GM12878 (cell line): ENCODE measurements around the gene TRIM45. TPM values are rescaled to one million over a fixed set of nuclear protein-coding genes. Genes with fewer than 3 reads are reported as not detected.

Experiments used
- ATAC-seq: fragments of 200-7000 bp; cut with Tn5 transposase; 3 replicates; pipeline ENCODE4 v1.9.1; 2020; ENCODE audit warnings: mild to moderate bottlenecking, moderate library complexity
- BruUV-seq: library from RNA; stranded (reverse); fragments of 400-500 nt; replicated peaks from 2 replicates; lab custom pipeline; 2021; lab: Mats Ljungman, UMichigan
- CTCF ChIA-PET: fragments of 300-600 bp; sonication (Branson Sonifier 250); formaldehyde crosslinking; extraction: SDS; loops from one replicate; lab custom pipeline; 2021; ENCODE audit warnings: inconsistent platforms; lab: Yijun Ruan, JAX
- POLR2A ChIA-PET: fragments of 350-600 bp; formaldehyde crosslinking; extraction: SDS; loops from one replicate; lab custom pipeline; 2021; ENCODE audit warnings: inconsistent platforms; lab: Charles Lee
- RAD21 ChIA-PET: fragments of 300-600 bp; sonication (Branson Sonifier 250); formaldehyde crosslinking; loops from one replicate; lab custom pipeline; 2023; ENCODE audit warnings: antibody characterized with exemption; ENCODE audit not compliant: unreplicated experiment; lab: Charles Lee
- SMC1A ChIA-PET: fragments of 300-600 bp; sonication (Branson Sonifier 250); formaldehyde crosslinking; loops from one replicate; lab custom pipeline; 2023; ENCODE audit not compliant: unreplicated experiment, uncharacterized antibody; lab: Charles Lee
- DNase-seq: peaks from one replicate; pipeline ENCODE4 v3.0.0-alpha.2; 2011; ENCODE audit warnings: low read depth, low spot score
- FAIRE-seq: peaks from 3 replicates; lab custom pipeline; 2011; peaks lifted over from hg19 to GRCh38; lab: Jason Lieb, UNC
- H2AFZ ChIP-seq: 2 replicates; pipeline ENCODE4 v1.6.0; 2011; ENCODE audit warnings: low read depth, low read length, control low read depth; ENCODE audit not compliant: control insufficient read depth
- H3K27ac ChIP-seq: 2 replicates; pipeline ENCODE4 v1.5.1; 2011; ENCODE audit warnings: control low read depth; ENCODE audit not compliant: control insufficient read depth, insufficient read depth
- H3K27me3 ChIP-seq, 2 experiments: replicated peaks in 1 of 2; 2 replicates each; pipeline versions ENCODE4 v1.6.0 to v1.6.1; 2011; ENCODE audit warnings: low read length in 1 of 2; ENCODE audit not compliant: control insufficient read depth in 2 of 2, insufficient read depth in 2 of 2
- H3K36me3 ChIP-seq, 2 experiments: 2 replicates each; pipeline ENCODE4 v1.5.1; 2011; ENCODE audit warnings: low read length in 1 of 2; ENCODE audit not compliant: control insufficient read depth in 2 of 2, insufficient read depth in 2 of 2
- H3K4me1 ChIP-seq: 2 replicates; pipeline ENCODE4 v1.6.1; 2011; ENCODE audit warnings: mild to moderate bottlenecking, low read length, moderate library complexity, mixed read lengths; ENCODE audit not compliant: control insufficient read depth, insufficient read depth
- H3K4me2 ChIP-seq: 2 replicates; pipeline ENCODE4 v1.6.0; 2011; ENCODE audit warnings: control low read depth; ENCODE audit not compliant: control insufficient read depth, insufficient read depth
- H3K4me3 ChIP-seq: fragments of 200-600 bp; sonication (generic); 2 replicates; pipeline ENCODE4 v1.5.1; 2016
- H3K79me2 ChIP-seq: 2 replicates; pipeline ENCODE4 v1.6.0; 2011; ENCODE audit warnings: low read length; ENCODE audit not compliant: control insufficient read depth, insufficient read depth
- H3K9ac ChIP-seq: 2 replicates; pipeline ENCODE4 v1.8.0; 2011; ENCODE audit warnings: low read length, control low read depth, mixed read lengths; ENCODE audit not compliant: control insufficient read depth, insufficient read depth
- H3K9me3 ChIP-seq: replicated peaks from 3 replicates; pipeline ENCODE4 v1.5.1; 2011; ENCODE audit warnings: mild to moderate bottlenecking, low read length; ENCODE audit not compliant: control insufficient read depth, insufficient read depth
- H4K20me1 ChIP-seq: 2 replicates; pipeline ENCODE4 v1.6.0; 2011; ENCODE audit not compliant: control insufficient read depth, insufficient read depth
- ATF7 ChIP-seq: fragments of 450-650 bp; IDR thresholded peaks from 2 replicates; pipeline ENCODE4 v1.6.1; 2016; ENCODE audit warnings: low read depth, mild to moderate bottlenecking
- ELK1 ChIP-seq: IDR thresholded peaks from 2 replicates; pipeline ENCODE4 v1.6.1; 2012; ENCODE audit warnings: low read depth, low read length, improper control_type of control experiment
- IRF4 ChIP-seq: IDR thresholded peaks from 2 replicates; pipeline ENCODE4 v1.6.1; 2011; ENCODE audit warnings: low read depth, low read length
- MAX ChIP-seq: IDR thresholded peaks from 2 replicates; pipeline ENCODE4 v1.6.1; 2012; ENCODE audit warnings: low read depth, low read length, improper control_type of control experiment
- MEF2A ChIP-seq: IDR thresholded peaks from 2 replicates; pipeline ENCODE4 v1.6.1; 2011; ENCODE audit warnings: low read depth, mild to moderate bottlenecking, low read length, moderate library complexity; ENCODE audit not compliant: insufficient read depth
- RB1 ChIP-seq: fragments of 450-650 bp; formaldehyde crosslinking; IDR thresholded peaks from 2 replicates; pipeline ENCODE4 v1.6.1; 2017; ENCODE audit warnings: mild to moderate bottlenecking, borderline replicate concordance
- SP1 ChIP-seq: IDR thresholded peaks from one replicate; pipeline ENCODE4 v1.6.1; 2011; ENCODE audit warnings: low read depth, low read length
- WGBS: methylation state at CpG from one replicate; pipeline ENCODE4 v1.1.6; 2016; ENCODE audit warnings: low lambda C conversion rate; ENCODE audit not compliant: insufficient replicate concordance, insufficient coverage; ENCODE audit errors: missing lambda C conversion rate; 5-methylcytosine and 5-hydroxymethylcytosine counted together
- in situ Hi-C: fragments of 300-500 bp; cut with MboI; formaldehyde crosslinking; loops from 9 replicates; pipeline ENCODE4 v1.14.3; 2018; ENCODE audit warnings: mixed read lengths
- intact Hi-C: fragments of 100-400 bp; cut with micrococcal nuclease; formaldehyde crosslinking; loops from one replicate; pipeline ENCODE4 v1.14.2; 2022; ENCODE audit not compliant: unreplicated experiment
- polyA plus RNA-seq, 11 experiments: library from polyadenylated mRNA; depleted of rRNA in 4 of 11; unstranded in 6 of 11; stranded (reverse) in 5 of 11; fragments of >200 nt; fragmentation: Nextera tagmentation in 4 of 11; fragmentation: Illumina TruSeq in 1 of 11; extraction: Ambion mirVana in 4 of 11; extraction: Trizol in 1 of 11; gene quantifications; 1 replicate in 1 of 11; 2 replicates in 10 of 11; pipeline versions ENCODE4 v1.2.1 to v1.2.3, GENCODE V29; 2011 to 2016; ENCODE audit warnings: inconsistent platforms in 2 of 11, missing spikeins in 2 of 11, low read depth in 1 of 11
- total RNA-seq, 4 experiments: library from RNA; depleted of rRNA in 3 of 4; stranded (reverse); fragments of >200 nt in 3 of 4; fragmentation: Illumina TruSeq in 1 of 4; extraction: Trizol in 1 of 4; gene quantifications; 2 replicates each; pipeline versions ENCODE4 v1.2.1 to v1.2.3, GENCODE V29; 2013 to 2021
- TF ChIP-seq, protein P1 (sequence below): fragments of 450-650 bp; IDR thresholded peaks from 2 replicates; pipeline ENCODE4 v1.6.1; 2017; ENCODE audit warnings: mild to moderate bottlenecking
- TF ChIP-seq, protein P2 (sequence below): fragments of 450-650 bp; IDR thresholded peaks from 2 replicates; pipeline ENCODE4 v1.6.1; 2016; ENCODE audit warnings: mild to moderate bottlenecking, moderate library complexity, borderline replicate concordance
- TF ChIP-seq, protein P3 (sequence below): fragments of 450-650 bp; formaldehyde crosslinking; IDR thresholded peaks from 2 replicates; pipeline ENCODE4 v1.4.0; 2020; ENCODE audit warnings: mild to moderate bottlenecking, moderate library complexity

TRIM45 gene
- total and polyA plus RNA-seq, 10 of the 15 experiments (the other 5 are each of a cell fraction or from before 2014, with no cell fraction given), result 0.31 to 0.86 (median 0.46) TPM

DNA sequence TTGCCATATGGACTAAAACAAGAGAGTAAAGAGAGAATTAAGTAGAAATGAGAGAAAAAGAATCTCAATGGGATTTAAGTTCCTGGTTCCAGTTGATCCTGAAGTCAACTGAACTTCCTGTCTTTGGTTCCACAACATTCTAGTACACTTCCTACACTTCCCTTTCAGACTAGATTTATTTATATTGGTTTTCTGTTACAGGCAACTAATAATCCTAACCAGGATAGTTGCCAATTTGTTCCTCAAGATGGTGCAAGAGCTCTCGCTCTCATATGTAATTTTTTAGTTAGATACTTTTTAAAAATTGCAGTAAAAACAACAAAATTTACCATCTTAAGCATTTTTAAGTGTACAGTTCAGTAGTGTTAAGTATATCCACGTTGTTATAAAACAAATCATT is 28.8 kb upstream of the TRIM45 start (continued):
- TF ChIP-seq, protein P1, sequence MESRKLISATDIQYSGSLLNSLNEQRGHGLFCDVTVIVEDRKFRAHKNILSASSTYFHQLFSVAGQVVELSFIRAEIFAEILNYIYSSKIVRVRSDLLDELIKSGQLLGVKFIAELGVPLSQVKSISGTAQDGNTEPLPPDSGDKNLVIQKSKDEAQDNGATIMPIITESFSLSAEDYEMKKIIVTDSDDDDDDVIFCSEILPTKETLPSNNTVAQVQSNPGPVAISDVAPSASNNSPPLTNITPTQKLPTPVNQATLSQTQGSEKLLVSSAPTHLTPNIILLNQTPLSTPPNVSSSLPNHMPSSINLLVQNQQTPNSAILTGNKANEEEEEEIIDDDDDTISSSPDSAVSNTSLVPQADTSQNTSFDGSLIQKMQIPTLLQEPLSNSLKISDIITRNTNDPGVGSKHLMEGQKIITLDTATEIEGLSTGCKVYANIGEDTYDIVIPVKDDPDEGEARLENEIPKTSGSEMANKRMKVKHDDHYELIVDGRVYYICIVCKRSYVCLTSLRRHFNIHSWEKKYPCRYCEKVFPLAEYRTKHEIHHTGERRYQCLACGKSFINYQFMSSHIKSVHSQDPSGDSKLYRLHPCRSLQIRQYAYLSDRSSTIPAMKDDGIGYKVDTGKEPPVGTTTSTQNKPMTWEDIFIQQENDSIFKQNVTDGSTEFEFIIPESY, result no peak
- no peak for TF ChIP-seq SP1
- no peak for TF ChIP-seq ELK1
- TF ChIP-seq ATF7, result no peak
- no peak for TF ChIP-seq RB1
- TF ChIP-seq MAX, result no peak
- TF ChIP-seq MEF2A, result no peak

DNA sequence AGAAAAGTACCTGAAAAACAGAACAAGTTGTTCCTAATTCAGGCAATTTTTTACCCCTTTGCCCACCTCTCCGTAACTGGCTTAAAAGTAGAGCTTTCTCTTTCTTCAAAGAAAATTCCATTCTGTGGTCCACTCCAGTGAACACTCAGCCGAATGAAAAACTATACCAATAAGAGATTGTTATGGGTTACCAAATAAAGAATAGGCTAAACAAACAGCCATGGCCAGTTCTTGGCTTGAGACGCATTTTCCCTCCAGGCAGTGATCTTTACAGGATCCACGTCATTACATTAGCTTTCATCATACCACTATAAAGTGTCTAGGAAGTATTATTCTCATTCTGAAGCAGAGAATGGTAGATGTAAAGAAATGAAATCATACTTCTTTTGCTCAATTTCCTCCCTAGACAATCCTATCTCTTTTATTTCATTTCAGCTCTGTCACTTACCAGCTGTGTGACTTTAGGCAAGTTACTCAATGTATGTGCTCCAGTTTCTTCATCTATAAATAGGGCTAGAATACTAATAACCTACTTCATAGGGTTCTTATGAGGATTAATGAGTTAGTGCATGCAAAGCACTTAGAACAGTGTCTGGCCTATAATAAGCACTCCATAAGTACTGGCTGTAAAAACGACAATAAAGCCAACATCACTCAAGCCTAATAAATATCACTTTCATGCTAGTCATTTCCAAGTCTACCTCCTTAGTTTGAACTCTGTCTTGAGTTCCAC is 26.5 kb upstream of the TRIM45 start:
- ChIA-PET SMC1A (no interaction called here), RAD21 (no interaction called here), POLR2A (interaction anchor here (0.6 kb wide), 1 partner anchor 109 kb away, joined by 3 read pairs; no protein-coding TSS in a partner anchor), CTCF (interaction anchor here (1.3 kb wide), 1 partner anchor 19 kb away, joined by 6 read pairs; no protein-coding TSS in a partner anchor)
- no peak for FAIRE-seq
- Histone ChIP-seq H3K9ac (no peak overlapping the region), H3K27me3 (peaks cover 0 to 3% of the 10 kb centered on the region in 2 experiments; a peak in 1 of 4 replicates), H3K9me3 (no peaks in the 10 kb centered on the region; the same call in 1 of the 3 replicates), H3K4me1 (no peaks in the 10 kb centered on the region), H3K27ac (no peak overlapping the region), H3K4me3 (no peak overlapping the region), H3K36me3 (no peaks in the 10 kb centered on the region), H4K20me1 (no peaks in the 10 kb centered on the region), H2AFZ (no peak overlapping the region), H3K4me2 (no peak overlapping the region), H3K79me2 (no peaks in the 10 kb centered on the region)
- in situ Hi-C loops, result no loop called here
- intact Hi-C loops, result no loop called here
- 56% methylated on average over 5 of the region's 5 CpGs for WGBS
- ATAC-seq, result no peak
- no peak for DNase-seq
- no TSS peak for BruUV-seq
- no peak for TF ChIP-seq IRF4
- TF ChIP-seq, protein P2, sequence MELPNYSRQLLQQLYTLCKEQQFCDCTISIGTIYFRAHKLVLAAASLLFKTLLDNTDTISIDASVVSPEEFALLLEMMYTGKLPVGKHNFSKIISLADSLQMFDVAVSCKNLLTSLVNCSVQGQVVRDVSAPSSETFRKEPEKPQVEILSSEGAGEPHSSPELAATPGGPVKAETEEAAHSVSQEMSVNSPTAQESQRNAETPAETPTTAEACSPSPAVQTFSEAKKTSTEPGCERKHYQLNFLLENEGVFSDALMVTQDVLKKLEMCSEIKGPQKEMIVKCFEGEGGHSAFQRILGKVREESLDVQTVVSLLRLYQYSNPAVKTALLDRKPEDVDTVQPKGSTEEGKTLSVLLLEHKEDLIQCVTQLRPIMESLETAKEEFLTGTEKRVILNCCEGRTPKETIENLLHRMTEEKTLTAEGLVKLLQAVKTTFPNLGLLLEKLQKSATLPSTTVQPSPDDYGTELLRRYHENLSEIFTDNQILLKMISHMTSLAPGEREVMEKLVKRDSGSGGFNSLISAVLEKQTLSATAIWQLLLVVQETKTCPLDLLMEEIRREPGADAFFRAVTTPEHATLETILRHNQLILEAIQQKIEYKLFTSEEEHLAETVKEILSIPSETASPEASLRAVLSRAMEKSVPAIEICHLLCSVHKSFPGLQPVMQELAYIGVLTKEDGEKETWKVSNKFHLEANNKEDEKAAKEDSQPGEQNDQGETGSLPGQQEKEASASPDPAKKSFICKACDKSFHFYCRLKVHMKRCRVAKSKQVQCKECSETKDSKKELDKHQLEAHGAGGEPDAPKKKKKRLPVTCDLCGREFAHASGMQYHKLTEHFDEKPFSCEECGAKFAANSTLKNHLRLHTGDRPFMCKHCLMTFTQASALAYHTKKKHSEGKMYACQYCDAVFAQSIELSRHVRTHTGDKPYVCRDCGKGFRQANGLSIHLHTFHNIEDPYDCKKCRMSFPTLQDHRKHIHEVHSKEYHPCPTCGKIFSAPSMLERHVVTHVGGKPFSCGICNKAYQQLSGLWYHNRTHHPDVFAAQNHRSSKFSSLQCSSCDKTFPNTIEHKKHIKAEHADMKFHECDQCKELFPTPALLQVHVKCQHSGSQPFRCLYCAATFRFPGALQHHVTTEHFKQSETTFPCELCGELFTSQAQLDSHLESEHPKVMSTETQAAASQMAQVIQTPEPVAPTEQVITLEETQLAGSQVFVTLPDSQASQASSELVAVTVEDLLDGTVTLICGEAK, result no peak
- TF ChIP-seq, protein P3, sequence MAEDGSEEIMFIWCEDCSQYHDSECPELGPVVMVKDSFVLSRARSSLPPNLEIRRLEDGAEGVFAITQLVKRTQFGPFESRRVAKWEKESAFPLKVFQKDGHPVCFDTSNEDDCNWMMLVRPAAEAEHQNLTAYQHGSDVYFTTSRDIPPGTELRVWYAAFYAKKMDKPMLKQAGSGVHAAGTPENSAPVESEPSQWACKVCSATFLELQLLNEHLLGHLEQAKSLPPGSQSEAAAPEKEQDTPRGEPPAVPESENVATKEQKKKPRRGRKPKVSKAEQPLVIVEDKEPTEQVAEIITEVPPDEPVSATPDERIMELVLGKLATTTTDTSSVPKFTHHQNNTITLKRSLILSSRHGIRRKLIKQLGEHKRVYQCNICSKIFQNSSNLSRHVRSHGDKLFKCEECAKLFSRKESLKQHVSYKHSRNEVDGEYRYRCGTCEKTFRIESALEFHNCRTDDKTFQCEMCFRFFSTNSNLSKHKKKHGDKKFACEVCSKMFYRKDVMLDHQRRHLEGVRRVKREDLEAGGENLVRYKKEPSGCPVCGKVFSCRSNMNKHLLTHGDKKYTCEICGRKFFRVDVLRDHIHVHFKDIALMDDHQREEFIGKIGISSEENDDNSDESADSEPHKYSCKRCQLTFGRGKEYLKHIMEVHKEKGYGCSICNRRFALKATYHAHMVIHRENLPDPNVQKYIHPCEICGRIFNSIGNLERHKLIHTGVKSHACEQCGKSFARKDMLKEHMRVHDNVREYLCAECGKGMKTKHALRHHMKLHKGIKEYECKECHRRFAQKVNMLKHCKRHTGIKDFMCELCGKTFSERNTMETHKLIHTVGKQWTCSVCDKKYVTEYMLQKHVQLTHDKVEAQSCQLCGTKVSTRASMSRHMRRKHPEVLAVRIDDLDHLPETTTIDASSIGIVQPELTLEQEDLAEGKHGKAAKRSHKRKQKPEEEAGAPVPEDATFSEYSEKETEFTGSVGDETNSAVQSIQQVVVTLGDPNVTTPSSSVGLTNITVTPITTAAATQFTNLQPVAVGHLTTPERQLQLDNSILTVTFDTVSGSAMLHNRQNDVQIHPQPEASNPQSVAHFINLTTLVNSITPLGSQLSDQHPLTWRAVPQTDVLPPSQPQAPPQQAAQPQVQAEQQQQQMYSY (CRISPR knock-in tag), result no peak
